Fibroblast of peridontal ligament (primary cell): ENCODE data around the gene CTBP1.

Experiments
- DNase-seq: peaks from one replicate; pipeline ENCODE4 v3.0.0-alpha.2; 2010; ENCODE audit errors: extremely low read depth

The CTBP1 gene

DNA sequence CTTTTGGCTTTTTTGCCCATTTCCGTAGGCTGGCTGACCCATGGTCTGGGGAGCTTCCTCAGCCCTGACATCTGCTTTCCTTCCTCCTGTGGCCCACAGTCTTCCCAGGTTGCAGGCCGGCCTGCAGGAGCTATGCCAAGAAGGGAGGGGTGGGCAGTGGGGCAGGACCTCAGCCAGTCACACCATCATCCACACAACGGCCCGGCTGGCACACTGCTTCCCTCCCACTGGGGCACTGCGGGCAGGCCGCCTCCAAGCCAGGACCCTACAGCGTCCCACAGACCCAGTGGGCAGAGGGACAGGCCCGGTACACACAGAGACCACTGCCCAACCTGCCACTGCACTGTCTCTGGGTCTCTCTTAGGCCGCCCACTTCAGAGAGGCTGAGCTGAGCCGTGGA is 38.0 kb downstream of the CTBP1 start:
- no peak for DNase-seq

DNA sequence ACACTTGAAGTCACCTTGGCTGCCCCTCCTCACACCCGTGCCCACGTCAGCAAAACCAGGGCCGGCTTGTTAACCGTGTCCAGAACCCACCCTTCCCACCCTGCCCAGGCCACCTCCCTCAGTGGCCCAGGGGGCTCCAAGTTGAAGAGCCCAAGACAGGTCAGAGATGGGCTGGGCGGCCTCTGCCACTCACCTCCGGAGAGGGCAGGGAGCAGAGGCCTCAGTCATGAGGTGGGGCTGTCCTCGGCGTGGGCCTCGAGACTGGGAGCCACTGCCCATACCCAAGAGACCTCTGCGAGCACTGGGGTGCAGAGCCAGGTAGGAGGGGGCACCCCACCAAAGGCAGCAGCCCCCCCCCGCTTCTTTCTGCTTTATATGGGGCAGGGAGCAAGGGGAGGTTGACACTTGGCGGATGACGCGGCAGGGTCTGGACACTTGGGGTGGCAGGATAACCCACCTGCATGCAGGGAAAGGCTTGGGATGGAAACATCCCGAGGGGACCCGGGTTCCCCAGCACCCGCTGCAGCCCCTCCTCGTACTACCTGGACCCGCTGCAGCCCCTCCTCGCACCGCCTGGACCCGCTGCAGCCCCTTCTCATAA is 38.6 kb downstream of the CTBP1 start:
- no peak for DNase-seq

DNA sequence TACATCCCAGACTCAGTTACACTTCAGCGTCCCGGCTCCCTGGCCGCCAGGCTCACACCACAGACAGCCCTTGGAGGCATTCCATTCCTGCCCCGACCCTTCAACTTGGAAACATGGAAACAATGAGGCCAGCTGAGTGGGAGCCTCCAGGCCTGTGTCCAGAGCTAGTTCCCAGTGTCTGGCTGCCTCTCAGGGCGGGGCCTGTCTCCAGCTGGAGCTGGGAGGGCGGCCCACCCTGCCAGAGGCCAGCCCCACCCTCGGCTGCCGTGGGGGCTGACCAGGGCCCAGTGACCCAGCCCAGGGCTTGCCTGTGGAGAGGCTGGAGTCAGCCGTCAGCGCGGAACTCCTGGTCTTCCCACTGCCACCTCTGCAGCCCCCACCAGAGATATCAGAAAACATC is 39.1 kb downstream of the CTBP1 start:
- peak; percentile 64 for DNase-seq

DNA sequence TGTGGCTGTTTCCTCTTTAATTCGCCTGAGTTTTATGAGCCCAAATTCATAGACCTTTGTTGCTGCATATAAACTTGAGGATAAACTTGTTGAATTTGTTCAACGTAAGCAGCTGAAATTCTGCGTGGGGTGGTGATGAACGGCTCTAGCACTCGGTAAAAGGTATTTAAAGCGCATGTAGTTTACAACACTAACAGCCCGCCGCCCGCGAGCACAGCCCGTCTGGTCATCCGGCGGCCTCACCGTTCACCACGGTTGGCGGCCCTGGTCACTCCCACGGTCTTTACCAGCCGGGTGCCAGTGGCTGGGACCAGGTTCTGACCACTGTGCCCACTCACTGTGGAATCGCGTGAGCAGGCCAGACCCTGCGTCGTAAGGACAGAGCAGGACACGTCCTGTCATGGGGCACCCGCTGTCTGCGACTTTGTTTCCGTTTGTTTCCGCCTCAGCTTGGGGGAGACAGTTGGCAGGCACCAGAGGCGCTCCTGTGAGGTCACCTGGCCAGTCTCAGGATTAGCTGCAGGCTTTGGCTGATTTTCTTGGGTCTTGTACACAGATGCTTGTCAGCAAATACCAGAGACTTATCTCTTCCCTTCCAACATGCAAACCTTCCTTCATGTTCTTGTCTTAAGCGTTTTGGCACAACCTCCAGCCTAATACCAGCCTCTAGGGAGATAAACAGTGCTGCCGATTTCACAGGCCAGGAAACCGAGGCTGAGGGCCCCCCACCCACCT is 39.8 kb downstream of the CTBP1 start:
- DNase-seq = peak; percentile 29

DNA sequence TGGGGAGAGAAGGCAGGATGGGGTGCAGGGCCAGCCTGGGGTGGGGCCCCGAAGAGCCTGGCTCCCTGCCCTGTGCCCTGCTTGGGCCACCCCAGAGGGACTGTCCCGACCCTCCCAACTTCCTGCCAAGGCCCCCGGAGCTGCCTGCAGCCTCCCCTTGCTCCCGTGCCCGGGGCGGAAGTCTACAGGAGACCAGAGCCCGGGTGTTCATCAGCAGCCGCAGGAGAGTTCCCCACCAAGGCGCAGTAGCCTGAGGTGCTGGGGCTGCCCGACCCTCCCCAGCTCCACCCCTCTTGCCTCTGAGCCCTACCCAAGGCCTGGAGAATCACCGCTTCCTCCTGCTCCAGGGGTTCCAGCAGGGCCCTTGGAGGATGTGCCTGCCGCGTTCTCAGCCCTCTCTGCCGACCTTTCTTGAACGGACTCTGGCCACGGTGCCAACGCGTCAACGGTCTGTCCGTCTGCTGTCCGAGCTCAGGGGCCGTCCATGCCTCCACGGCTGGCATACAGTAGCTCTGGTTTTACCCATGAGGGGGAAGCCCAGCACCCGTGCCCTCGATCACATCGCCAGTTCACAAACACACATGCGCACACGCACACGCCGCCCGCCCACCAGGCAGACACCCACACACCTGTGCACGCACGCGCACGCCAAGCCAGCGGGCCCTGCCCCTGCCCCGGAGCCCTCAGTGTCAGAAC is 40.5 kb downstream of the CTBP1 start:
- DNase-seq = no peak

DNA sequence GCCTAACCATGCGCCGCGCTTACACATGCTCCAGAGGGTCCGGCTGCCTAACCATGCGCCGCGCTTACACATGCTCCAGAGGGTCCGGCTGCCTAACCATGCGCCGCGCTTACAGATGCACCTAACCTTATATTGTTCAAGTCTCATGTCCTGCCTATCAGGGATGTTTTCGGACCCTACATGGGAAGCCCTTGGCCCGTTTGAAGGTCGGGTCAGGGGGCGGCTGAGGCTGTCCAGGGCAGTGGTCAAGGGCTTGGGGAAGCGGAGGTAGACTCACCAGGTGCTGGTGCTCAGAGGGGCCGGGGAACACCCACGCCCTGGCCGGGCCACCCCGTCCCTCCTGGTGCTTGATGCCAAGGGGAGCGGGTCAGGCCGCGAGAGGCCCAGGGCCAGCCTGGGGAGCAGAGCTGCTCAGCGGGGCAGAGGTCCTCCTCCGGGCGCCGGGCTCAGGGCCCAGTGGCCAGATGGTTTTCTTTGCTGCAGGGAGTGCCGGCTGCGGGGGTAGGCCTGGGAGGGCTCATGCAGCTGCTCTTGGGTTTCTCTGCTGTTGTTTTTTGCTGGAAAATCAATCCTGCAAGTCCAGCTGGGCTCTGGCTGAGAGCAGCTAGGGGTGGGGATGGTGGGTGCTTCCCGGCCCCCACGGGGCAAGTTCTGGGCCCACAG is 41.2 kb downstream of the CTBP1 start:
- peak; percentile 81 for DNase-seq

DNA sequence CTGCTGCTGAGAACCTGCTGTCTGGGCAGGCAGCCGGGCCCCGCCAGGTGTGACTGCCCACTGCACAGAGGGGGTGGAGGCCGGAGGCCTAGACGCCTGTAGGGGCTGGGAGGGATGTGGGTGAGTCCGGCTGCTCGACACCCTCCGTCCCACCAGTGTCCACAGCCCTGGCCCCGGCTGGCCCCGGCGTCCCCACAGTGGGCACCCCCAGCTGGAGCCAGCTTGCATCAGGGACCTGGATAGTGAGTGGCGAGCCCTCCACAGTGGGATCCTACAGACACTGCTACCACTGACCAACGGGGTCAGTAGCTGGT is 41.8 kb downstream of the CTBP1 start:
- DNase-seq = no peak

DNA sequence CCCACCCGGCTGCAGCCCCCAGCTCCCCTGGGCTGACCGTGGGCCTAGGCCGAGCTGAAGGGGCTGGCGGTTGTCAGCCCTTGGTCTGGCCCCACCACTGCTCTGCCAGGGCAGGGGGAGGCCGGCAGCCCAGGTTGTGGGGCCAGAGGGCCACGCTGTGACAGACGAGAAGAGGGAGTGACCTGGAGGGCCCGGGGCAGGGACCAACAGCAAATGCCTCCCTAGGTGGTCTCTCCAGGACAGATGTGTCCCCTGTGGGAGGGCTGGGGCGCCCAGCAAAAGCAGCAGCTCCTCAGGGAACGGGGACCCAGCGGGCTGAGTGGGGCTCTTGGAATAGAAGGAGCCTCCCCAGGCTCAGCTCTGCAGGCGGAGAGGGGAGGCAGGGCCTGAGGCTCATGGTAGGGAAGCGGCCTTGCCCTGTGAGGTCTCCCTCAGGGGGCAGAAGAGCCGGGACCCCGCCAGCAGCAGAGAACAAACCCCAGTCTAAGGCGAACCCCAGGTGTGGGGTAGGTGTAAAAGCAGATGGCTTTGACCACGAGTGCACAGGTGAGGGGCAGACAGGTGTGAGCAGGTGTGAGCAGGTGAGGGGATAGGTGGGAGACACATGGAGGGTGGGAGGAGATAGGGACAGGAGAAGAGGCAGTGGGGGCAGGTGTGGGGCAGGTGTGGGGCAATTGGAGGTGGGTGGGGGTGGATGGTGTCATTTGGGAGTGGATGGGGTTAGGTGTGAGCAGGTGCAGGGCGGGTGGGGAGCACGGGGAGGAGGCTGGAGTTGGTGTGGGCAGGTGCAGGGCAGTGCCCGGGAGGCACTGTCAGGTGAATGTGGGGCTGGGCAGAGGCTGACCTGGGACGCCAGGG is 42.4 kb downstream of the CTBP1 start:
- no peak for DNase-seq

DNA sequence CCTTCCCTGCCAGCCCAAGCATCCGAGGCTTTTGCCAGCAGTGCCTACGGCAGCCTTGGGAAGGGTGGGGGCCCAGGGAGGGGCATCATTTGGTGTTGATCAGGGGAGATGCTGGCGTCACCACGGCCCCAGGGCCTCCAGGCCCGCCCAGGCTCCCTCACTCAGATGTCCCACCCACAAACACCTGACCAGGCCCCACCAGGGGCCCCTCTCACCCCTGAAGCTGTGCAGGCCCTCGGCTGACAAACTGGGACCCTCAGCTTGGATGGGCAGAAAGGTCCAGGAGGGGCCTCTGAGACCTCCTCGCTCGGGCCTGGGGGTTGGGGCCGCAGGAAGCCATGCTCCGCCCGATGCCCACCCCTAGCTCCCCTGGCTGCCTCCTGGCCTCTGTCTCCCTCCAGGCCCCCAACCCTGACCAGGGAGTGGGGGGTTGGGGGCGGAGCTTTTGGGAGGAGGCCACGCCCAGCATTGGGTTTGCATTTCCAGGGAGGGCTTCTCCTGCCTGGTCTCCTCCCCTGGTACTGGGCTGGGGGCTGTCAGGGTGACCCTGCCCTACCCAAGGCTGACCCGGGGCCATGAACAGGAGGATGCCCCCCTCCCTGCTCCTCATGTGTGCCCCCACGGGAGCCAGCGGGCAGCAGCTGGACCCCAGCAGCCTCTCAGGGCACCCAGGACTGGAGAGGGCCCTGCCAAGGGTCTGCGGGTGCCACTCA is 43.2 kb downstream of the CTBP1 start:
- no peak for DNase-seq

DNA sequence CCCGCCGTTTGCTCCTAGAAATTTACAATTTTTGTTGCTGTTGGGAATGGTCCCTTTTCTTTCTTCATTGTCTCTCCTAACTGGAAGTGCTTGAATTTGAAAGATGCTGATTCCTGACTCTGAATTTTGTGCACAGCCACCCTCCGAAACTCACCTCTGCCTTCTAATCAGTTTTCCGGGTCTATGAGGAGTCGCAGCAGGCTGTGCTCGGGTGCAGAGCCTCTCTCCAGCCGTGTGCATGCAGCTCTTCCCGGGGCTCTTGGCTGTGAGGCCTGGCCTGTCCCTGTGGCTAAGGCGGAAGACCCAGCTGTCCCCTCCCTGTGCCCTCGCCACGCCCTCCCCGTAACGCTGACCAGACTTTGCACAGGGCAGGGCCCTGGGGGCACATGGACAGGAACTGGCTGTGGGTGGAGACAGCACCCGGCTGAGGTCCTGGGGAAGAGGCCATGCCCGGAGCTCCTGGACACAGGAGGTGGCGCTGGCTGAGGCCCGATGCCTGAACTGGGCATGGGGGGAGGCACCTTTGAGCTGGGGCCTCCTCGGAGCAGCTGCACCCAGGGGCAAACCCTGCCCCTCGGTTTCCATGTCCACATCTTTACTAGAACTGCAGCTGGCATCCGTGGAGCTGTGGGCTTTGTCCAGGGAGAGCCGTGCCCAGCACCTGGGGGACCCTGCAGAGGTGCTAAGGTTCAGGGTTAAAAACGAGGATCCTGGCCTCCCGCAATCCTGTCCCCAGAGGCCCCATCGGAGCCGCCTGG is 43.9 kb downstream of the CTBP1 start:
- no peak for DNase-seq

DNA sequence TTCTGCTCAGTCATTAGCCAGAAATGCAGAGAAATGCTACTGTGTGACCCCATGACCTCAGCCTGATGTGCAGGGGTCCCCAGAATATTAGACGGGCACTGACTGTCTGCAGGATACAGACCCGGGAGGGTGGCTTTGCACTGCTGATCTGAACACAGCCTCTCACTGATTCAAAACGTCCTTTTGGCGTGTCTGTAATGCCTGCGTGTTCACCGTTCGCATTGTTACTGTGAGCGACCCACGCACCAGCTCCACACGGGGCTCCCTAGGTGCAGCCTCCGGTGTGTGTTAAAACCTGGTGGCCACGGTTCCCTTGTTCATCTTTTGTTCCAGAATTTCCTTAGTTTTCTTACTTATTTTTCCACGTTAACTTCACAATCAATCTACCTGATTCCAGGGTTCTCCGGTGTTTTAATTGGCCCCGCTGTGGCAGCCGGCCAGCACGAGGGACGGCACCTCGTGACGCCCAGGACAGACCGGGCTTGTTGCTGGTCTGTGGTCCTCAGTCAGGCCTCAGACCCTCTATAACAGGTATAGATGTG is 44.6 kb downstream of the CTBP1 start:
- no peak for DNase-seq

DNA sequence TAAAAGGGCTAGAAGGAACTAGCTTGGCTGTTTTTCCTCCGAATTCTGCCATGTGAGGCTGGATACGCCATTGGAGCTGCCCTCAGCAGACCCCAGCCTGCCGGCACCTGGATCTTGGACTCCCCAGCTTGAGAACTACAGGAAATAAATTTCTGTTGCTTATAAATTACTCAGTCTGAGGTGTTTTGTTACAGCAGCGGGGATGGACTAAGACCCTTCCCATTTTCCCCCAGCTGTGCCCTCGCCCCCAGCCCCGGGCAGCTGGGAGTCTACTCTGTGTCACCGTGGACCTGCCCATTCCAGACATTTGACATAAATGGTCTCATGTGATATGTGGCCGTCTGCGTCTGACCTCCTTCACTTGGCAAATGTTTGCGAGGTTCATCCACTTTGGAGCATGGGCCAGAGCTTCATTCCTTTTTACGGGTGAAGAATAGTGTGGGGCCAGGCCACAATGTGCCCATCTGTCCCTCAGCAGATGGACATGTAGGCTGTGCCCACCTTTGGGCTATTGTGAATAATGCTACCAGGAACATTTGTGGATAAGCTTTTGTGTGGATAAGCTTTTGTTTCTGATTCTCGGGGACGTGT is 45.8 kb downstream of the CTBP1 start:
- no peak for DNase-seq

DNA sequence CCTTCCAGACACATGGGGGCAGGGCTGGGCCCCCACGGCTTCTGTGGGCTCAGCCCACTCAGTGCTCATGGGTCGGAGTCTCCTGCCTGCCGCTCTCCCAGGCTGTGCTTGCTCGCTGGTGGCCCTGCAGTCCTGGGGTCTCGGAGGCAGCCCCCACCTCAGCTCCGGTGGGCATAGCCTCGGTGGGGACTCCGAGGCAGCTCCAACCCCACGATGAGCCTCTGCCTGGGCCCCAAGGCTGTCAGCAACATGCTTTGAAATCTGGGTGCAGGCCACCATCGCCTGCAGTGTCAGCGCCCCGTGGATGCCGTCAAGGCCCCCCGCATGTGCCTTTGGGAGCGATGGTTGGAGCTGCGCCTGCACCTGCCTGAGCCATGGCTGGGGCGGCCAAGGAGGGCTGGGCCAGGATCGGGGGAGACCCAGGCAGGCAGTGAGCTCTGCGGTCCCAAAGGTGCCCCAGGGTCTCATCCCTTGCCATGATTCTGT is 46.4 kb downstream of the CTBP1 start:
- DNase-seq = no peak

DNA sequence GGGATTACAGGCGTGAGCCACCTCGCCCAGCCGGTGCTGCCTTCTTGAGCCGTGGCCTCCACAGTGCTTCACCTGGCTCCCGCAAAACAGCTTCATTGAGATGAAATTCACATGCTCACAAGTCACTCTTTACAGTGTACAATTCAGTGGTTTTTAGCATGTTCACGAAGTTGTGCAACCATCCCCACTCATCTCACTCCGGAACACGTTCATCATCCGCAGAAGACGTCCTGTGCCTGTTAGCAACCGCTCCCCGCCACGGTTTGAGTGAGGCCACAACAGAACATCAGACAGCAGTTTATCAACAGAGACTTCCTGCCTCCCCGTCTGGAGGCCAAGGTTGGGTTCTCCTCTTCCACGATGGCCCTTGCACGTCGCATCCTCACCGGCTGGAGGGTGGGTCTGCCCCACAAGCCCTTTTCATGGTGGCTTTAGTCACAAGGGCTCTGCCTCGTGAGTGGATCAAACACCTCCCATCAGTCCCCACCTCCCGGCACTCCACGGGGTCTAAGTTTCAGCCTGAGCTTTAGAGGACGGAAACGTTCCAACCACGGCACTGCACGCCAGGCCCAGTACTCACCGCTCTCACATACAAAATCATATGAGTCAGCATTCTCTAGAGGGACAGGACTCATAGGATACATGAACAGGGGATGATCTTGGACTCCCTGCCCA is 46.9 kb downstream of the CTBP1 start:
- peak; percentile 50 for DNase-seq

DNA sequence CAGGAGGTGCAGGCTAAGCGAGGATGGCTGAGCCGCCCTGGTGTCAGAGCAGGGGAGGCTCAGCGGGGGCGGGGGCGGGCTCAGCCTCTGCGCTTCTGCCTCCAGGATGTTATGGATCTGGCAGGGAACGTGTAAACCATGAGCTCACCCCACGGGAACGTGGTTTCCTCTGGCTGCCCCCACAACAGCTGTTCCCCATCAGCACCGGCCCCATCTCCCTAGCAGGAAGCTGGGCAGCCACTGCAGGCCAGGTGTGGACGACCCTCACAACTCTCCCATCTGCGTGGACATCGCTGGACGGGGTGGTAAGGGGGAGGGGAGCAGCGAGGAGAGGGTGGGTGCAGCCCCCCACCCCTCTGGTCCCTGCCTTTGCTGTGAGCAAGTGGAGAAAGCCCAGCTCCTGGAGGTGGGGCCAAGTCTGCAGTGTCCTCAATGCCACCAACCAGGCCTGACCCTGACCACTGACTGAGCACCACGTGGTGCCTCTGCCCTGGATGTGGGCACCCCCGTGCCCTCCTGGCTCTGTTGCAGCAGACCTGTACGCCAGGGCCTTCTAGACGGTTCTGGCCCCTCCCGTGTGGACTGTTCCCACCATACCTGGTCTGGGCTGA is 48.4 kb downstream of the CTBP1 start:
- DNase-seq = peak; percentile 84

DNA sequence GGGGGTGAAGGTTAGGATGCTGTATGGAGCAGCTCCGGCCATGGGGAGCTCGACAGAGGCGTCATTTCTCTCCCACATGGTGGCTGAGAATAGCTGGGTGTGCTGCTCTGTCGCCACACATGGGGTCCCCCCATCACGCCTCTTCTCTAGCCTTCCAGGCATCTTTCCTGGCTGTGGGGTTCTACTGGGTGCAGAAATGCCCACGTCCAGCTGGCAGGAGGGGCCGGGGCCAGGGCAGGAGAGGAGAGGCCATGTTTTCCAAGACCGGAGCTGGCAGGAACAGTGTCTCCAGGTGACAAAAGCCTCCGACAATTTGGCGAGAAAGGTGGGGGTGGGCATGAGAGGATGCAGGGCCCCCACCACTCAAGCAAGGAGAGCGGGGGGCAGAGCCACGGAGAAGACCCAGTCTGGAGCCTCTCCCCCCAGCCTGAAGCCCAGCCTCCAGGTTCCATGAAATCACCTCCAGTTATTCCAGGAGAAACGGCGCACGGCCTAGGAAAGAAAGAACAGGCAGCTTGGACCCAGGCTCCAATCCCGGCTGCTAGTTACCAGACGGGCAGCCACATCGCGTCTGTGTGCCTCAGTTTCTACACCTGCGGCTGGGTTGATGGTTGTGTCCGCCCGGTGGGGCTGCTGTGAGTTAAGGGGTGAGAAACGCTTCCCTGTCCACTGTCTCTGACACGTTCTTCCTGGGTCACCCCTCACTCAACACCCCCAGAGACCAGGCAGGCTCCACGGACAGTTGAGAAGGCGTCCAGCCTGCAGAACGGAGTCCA is 49.2 kb downstream of the CTBP1 start:
- no peak for DNase-seq

DNA sequence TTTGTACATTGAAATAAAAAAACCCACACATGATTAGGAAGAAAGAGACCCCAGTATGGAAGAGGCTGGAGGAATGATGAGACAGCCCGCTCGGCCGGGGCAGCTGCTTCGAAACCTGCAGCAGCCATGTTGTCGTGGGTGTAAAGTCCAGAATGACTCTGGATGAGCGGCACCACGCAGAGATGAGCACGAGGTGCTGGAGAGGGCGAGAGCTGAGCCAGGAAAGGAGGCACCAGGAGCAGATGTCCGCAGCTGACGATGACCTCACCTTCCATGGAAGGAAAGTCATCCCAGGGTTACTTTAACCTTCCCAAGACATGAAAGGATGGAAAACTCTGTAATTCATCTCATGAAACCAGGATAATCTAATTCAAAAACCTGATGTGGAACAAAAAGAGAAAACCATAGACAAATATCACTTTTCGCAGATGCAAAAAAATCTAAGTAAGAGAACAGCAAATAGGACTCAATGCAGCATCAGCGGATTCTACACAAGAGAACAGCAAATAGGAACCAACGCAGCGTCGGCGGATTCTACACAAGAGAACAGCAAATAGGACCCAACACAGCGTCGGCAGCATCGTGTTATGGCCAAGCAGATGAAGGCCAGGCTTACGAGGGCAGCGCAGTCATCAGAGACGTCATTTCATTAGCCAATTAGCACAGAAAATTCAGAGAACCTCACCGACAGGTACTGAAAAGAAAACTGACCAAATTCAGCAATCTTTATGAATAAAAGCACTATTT is 50.7 kb downstream of the CTBP1 start:
- DNase-seq = no peak
